GM23248 (cell line): ENCODE measurements around the gene SGSM1.

ENCODE experiments used
- EZH2 ChIP-seq: fragments of 200-600 bp; sonication (generic); IDR thresholded peaks from 2 replicates; pipeline ENCODE4 v1.6.1; 2018; ENCODE audit warnings: antibody characterized with exemption, mild to moderate bottlenecking; ENCODE audit not compliant: insufficient read depth, poor library complexity, severe bottlenecking
- EZH2phosphoT487 ChIP-seq: fragments of 200-600 bp; sonication (generic); IDR thresholded peaks from 2 replicates; pipeline ENCODE4 v1.6.1; 2018; ENCODE audit warnings: antibody characterized with exemption, moderate library complexity, mild to moderate bottlenecking, low read depth; ENCODE audit not compliant: insufficient read depth

GRCh38 chr22:24868979-24869378, 63.0 kb downstream of the SGSM1 start:
- no peak for TF ChIP-seq EZH2
- TF ChIP-seq EZH2phosphoT487: no peak
